T-cell (primary cell): ENCODE measurements around the gene DGKE. TPM values are rescaled to one million over a fixed set of nuclear protein-coding genes. Genes with fewer than 3 reads are reported as not detected.

Source experiments
- ATAC-seq, 4 experiments: fragments of 200-7000 bp in 3 of 4; fragments of 150-1000 bp in 1 of 4; cut with Tn5 transposase; replicated peaks in 1 of 4; 1 replicate in 3 of 4; 2 replicates in 1 of 4; pipeline ENCODE4 v1.10.0; 2021; ENCODE audit warnings: moderate library complexity in 3 of 4, mild to moderate bottlenecking in 2 of 4, moderate number of reproducible peaks in 1 of 4
- CTCF ChIA-PET, 2 donors: fragments of 300-600 bp; sonication (Branson Sonifier 250); formaldehyde crosslinking; loops; one replicate each; lab custom pipeline; 2022; ENCODE audit warnings: antibody characterized with exemption in 2 of 2; lab: Charles Lee
- POLR2A ChIA-PET, 2 donors: fragments of 300-600 bp; sonication (Branson Sonifier 250); formaldehyde crosslinking; loops; one replicate each; lab custom pipeline; 2022; ENCODE audit warnings: antibody characterized with exemption in 2 of 2; lab: Charles Lee
- DNase-seq, 35 experiments: peaks; one replicate each; pipeline versions ENCODE4 v3.0.0 to v3.0.0-alpha.2; 2013 to 2023
- H3K27ac ChIP-seq: one replicate; pipeline ENCODE4 v1.5.1; 2013; ENCODE audit warnings: low read length
- H3K27me3 ChIP-seq, 2 experiments: replicated peaks in 1 of 2; 1 replicate in 1 of 2; 2 replicates in 1 of 2; pipeline versions ENCODE4 v1.6.1 to v1.7.0; 2013; ENCODE audit warnings: low read length in 1 of 2, mixed read lengths in 1 of 2; ENCODE audit not compliant: control insufficient read depth in 2 of 2, insufficient read depth in 2 of 2; ENCODE audit errors: extremely low read depth in 1 of 2
- H3K36me3 ChIP-seq, 2 donors: 1 replicate in 1 of 2; 2 replicates in 1 of 2; pipeline versions ENCODE4 v1.6.1 to v1.7.0; 2013; ENCODE audit warnings: low read length in 1 of 2; ENCODE audit not compliant: control insufficient read depth in 2 of 2, insufficient read depth in 1 of 2; ENCODE audit errors: extremely low read depth in 1 of 2
- H3K4me1 ChIP-seq, 2 experiments: 1 replicate in 1 of 2; 2 replicates in 1 of 2; pipeline versions ENCODE4 v1.6.1 to v1.7.0; 2013; ENCODE audit warnings: low read length in 2 of 2, mixed read lengths in 1 of 2; ENCODE audit not compliant: insufficient read depth in 2 of 2, control insufficient read depth in 1 of 2; ENCODE audit errors: extremely low read depth in 1 of 2
- H3K4me3 ChIP-seq, 2 donors: 1 replicate in 1 of 2; 2 replicates in 1 of 2; pipeline versions ENCODE4 v1.5.1 to v1.7.0; 2013; ENCODE audit warnings: mild to moderate bottlenecking in 2 of 2, low read length in 1 of 2, moderate library complexity in 1 of 2; ENCODE audit not compliant: control insufficient read depth in 1 of 2; ENCODE audit errors: extremely low read depth in 1 of 2
- H3K9me3 ChIP-seq: 2 replicates; pipeline ENCODE4 v1.7.0; 2013
- H3K27ac Mint-ChIP-seq, 2 donors: one replicate each; pipeline ENCODE4 v1.8.0; 2020 to 2021; ENCODE audit warnings: mild to moderate bottlenecking in 2 of 2, mixed read lengths in 2 of 2
- H3K27me3 Mint-ChIP-seq, 2 donors: one replicate each; pipeline ENCODE4 v1.8.0; 2021 to 2022; ENCODE audit warnings: mixed read lengths in 2 of 2
- H3K36me3 Mint-ChIP-seq: one replicate; pipeline ENCODE4 v1.8.0; 2021; ENCODE audit warnings: mixed read lengths
- H3K4me1 Mint-ChIP-seq, 3 donors: one replicate each; pipeline ENCODE4 v1.8.0; 2020 to 2022; ENCODE audit warnings: mixed read lengths in 3 of 3, mild to moderate bottlenecking in 1 of 3
- H3K4me3 Mint-ChIP-seq, 3 donors: one replicate each; pipeline ENCODE4 v1.8.0; 2020 to 2022; ENCODE audit warnings: mild to moderate bottlenecking in 3 of 3, mixed read lengths in 3 of 3, moderate library complexity in 3 of 3
- H3K9me3 Mint-ChIP-seq, 3 donors: one replicate each; pipeline ENCODE4 v1.8.0; 2020 to 2022; ENCODE audit warnings: mixed read lengths in 3 of 3
- WGBS: methylation state at CpG from one replicate; pipeline ENCODE4 v1.1.5; 2013; ENCODE audit warnings: missing lambda C conversion rate; ENCODE audit not compliant: insufficient coverage; 5-methylcytosine and 5-hydroxymethylcytosine counted together
- total RNA-seq, 35 experiments: library from RNA in 6 of 35; stranded (reverse) in 6 of 35; fragments of 120-200 nt in 1 of 35; gene quantifications; one replicate each; pipeline versions ENCODE4 v1.2.1 to v1.2.4 and lab custom pipeline; 2013 to 2026

The DGKE gene
- total RNA-seq, 5 donors from 2014 or later (not counting 1 experiment from before 2014, with no cell fraction given), result 31.6 to 39.2 (median 36.8) TPM

DNA sequence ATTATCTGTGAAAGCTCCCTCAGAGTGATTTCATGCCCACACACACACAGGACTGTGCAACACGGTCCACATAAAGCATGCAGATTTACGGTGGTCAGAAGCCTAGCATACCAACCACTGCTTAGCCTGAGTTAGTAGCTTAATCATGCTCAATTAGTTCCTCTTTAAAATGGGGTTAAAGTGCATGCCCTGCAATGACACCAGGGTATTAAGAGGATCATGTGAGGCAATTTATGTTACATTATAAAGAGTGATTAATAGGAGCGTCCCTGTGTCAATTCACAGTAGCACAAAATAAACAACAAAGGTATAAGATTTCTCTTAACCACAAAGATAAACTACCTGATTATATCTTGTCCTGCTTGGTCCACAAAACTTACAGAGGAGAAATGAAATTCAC, 40.0 kb upstream of the DGKE start:
- Histone ChIP-seq H3K36me3 (no peaks in the 10 kb centered on the region), H3K27me3 (no peaks in the 10 kb centered on the region), H3K27ac (no peak overlapping the region), H3K4me3 (no peak overlapping the region), H3K4me1 (no peaks in the 10 kb centered on the region), H3K9me3 (no peaks in the 10 kb centered on the region)
- H3K9me3 Mint-ChIP-seq, result peaks cover 0 to 9% (median 0%) of the 10 kb centered on the region in 3 donors
- no peak overlapping the region for H3K4me3 Mint-ChIP-seq
- ChIA-PET POLR2A (no interaction called here), CTCF (interaction anchor here in 1 of 2 donors (0.5 kb wide), 1 partner anchor 263 kb away, joined by 6 read pairs; no protein-coding TSS in a partner anchor)
- no CpG with 5 or more reads among the region's 3 CpGs for whole genome bisulfite sequencing
- H3K36me3 Mint-ChIP-seq, result peaks cover 18% of the 10 kb centered on the region
- DNase-seq (no peak), ATAC-seq (no peak)
- H3K27me3 Mint-ChIP-seq, result no peaks in the 10 kb centered on the region
- H3K27ac Mint-ChIP-seq, result no peak overlapping the region
- H3K4me1 Mint-ChIP-seq, result no peaks in the 10 kb centered on the region

- WGBS, result 58% methylated on average over 2 of the region's 5 CpGs
- H3K27me3 Mint-ChIP-seq, result no peaks in the 10 kb centered on the region
- peaks cover 18% of the 10 kb centered on the region for H3K36me3 Mint-ChIP-seq
- DNase-seq (no peak), ATAC-seq (no peak)
- Histone ChIP-seq H3K36me3 (no peaks in the 10 kb centered on the region), H3K9me3 (no peaks in the 10 kb centered on the region), H3K4me3 (no peak overlapping the region), H3K27ac (no peak overlapping the region), H3K27me3 (no peaks in the 10 kb centered on the region), H3K4me1 (no peaks in the 10 kb centered on the region)
- H3K4me1 Mint-ChIP-seq, result no peaks in the 10 kb centered on the region
- H3K9me3 Mint-ChIP-seq, result peaks cover 0 to 9% (median 0%) of the 10 kb centered on the region in 3 donors
- CTCF ChIA-PET, result no interaction called here
- H3K27ac Mint-ChIP-seq, result no peak overlapping the region
- no peak overlapping the region for H3K4me3 Mint-ChIP-seq
- POLR2A ChIA-PET, result no interaction called here
These were observed 38.6 kb upstream of the DGKE start for GRCh38 chr17:56795221-56795865.

DNA sequence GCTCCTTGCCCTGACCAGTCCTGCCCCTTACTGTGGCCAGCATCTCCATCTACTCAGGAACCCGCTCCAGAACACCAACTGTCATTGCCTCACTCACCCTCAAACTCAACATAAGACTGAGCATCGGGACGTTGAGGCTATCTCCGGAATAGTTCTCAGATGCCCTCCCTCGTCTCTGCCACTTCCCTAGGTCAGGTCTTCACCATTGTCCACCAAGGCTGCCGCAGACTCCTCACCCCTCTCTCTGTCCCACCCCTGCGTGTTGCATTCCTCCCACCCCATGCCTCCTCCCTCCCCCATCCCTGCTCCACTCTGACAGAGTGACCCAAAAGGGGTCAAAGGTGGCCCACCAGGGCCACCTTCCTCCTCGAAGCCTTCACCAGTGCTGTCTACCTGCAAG, 37.4 kb upstream of the DGKE start:
- ATAC-seq (no peak), DNase-seq (no peak)
- H3K27ac Mint-ChIP-seq, result no peak overlapping the region
- CTCF ChIA-PET, result no interaction called here
- peaks cover 20% of the 10 kb centered on the region for H3K36me3 Mint-ChIP-seq
- H3K4me1 Mint-ChIP-seq, result no peaks in the 10 kb centered on the region
- no peaks in the 10 kb centered on the region for H3K36me3 ChIP-seq
- no peak overlapping the region for H3K4me3 ChIP-seq
- H3K9me3 Mint-ChIP-seq, result peaks cover 0 to 9% (median 0%) of the 10 kb centered on the region in 3 donors
- no peaks in the 10 kb centered on the region for H3K27me3 Mint-ChIP-seq
- POLR2A ChIA-PET, result no interaction called here
- no peak overlapping the region for H3K4me3 Mint-ChIP-seq
- no peaks in the 10 kb centered on the region for H3K27me3 ChIP-seq
- no peaks in the 10 kb centered on the region for H3K4me1 ChIP-seq
- H3K9me3 ChIP-seq, result no peaks in the 10 kb centered on the region
- no peak overlapping the region for H3K27ac ChIP-seq
- whole genome bisulfite sequencing, result 85% methylated on average over 8 of the region's 8 CpGs

DNA sequence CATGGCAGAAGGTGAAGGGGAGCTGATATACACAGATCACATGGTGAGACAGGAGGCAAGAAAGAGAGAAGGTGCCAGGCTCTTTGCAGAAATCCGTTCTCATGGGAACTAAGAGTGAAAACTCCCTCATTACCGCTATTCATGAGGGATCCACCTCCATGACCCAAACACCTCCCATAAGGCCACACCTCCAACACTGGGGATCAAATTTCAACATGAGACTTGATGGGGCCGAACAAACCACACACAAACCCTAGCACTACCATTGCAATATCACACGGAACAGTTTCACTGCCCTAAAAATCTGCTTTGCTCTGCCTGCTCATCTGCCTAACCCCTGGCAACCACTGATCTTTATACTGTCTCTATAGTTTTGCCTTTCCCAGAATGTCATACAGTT, 35.0 kb upstream of the DGKE start:
- Mint-ChIP-seq H3K27me3 (no peaks in the 10 kb centered on the region), H3K36me3 (peaks cover 16% of the 10 kb centered on the region), H3K9me3 (no peaks in the 10 kb centered on the region), H3K4me1 (no peaks in the 10 kb centered on the region), H3K4me3 (no peak overlapping the region), H3K27ac (no peak overlapping the region)
- Histone ChIP-seq H3K4me3 (no peak overlapping the region), H3K27me3 (no peaks in the 10 kb centered on the region), H3K36me3 (no peaks in the 10 kb centered on the region), H3K27ac (no peak overlapping the region), H3K4me1 (no peaks in the 10 kb centered on the region), H3K9me3 (no peaks in the 10 kb centered on the region)
- POLR2A ChIA-PET, result interaction anchor here in 1 of 2 donors (0.6 to 0.7 kb wide), 2 partner anchors 134 to 804 kb away, joined by 3 read pairs; no protein-coding TSS in a partner anchor
- DNase-seq, result no peak
- CTCF ChIA-PET, result interaction anchor here in 1 of 2 donors (0.6 kb wide), 1 partner anchor 370 kb away, joined by 9 read pairs; no protein-coding TSS in a partner anchor
- 88% methylated on average over 4 of the region's 4 CpGs for WGBS
- ATAC-seq, result no peak

DNA sequence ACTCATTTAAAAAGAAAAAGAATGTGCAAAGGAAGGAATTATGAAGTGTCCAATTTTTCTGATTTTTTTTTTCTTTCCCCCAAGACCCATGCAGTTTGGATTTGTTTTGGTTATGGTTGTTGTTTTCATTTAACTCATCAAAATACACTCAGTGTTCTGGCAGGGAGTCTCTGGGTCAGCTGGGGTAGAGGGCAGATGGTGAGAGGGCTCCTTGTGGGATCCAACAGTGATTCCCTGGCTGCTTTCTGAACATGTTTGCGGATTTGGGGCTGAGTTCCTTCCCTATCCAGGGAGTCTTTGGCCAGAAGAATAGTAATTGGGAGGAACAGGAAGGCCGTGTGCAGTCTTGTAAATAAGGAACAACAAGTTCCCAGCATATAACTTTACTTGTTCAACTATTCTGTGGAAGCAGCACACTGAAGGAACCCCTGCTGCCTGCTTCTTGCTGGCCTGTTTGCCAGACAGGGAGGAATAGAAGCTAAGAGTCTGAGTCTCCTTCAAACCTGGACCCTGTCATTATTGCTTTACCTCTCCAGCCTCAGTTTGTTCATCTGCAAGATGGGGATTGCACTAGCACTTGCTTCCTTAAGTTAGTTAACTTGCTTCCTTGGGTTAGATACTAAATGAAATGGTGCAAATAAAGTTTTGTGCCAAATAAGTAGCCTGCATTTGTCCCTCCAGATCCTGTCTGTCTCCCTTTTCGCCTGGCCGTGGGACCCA, 32.3 kb upstream of the DGKE start:
- Histone ChIP-seq H3K36me3 (no peaks in the 10 kb centered on the region), H3K27ac (no peak overlapping the region), H3K4me1 (no peaks in the 10 kb centered on the region), H3K27me3 (no peaks in the 10 kb centered on the region), H3K9me3 (no peaks in the 10 kb centered on the region), H3K4me3 (no peak overlapping the region)
- no peaks in the 10 kb centered on the region for H3K9me3 Mint-ChIP-seq
- ChIA-PET POLR2A (no interaction called here), CTCF (no interaction called here)
- no peak for DNase-seq
- no CpG with 5 or more reads among the region's 4 CpGs for WGBS
- H3K4me1 Mint-ChIP-seq, result no peaks in the 10 kb centered on the region
- H3K27me3 Mint-ChIP-seq, result no peaks in the 10 kb centered on the region
- H3K4me3 Mint-ChIP-seq, result no peak overlapping the region
- H3K36me3 Mint-ChIP-seq, result peaks cover 11% of the 10 kb centered on the region
- H3K27ac Mint-ChIP-seq, result no peak overlapping the region
- no peak for ATAC-seq

DNA sequence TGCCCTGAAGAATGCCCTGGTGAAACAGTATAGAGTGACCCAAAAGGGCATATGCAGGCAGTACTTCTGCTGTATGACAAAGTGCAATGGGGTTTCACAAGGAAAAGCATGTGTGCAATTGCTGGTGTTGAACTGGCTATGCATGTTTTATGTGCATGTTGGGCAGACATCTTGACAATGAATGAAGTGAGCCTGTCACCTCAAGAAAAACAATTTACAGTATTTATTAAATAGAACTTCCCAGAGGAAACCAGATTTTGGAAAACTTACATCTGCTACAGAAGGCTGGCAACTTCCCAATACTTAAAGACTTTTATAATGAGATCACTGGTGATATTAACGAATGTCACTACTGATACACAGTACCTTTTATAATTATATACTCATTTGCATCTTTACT, 30.9 kb upstream of the DGKE start:
- Mint-ChIP-seq H3K9me3 (no peaks in the 10 kb centered on the region), H3K4me3 (no peak overlapping the region), H3K27ac (no peak overlapping the region), H3K27me3 (no peaks in the 10 kb centered on the region), H3K4me1 (no peaks in the 10 kb centered on the region), H3K36me3 (peaks cover 16% of the 10 kb centered on the region)
- Histone ChIP-seq H3K4me3 (no peak overlapping the region), H3K9me3 (no peaks in the 10 kb centered on the region), H3K27ac (no peak overlapping the region), H3K4me1 (no peaks in the 10 kb centered on the region), H3K27me3 (no peaks in the 10 kb centered on the region), H3K36me3 (no peaks in the 10 kb centered on the region)
- WGBS, result no CpG with 5 or more reads among the region's 1 CpG
- no peak for ATAC-seq
- DNase-seq, result no peak
- POLR2A ChIA-PET, result no interaction called here
- CTCF ChIA-PET, result no interaction called here
